GM19193 (cell line): ENCODE measurements around the gene MTCL3.

Source experiments
- POLR2A ChIP-seq: IDR thresholded peaks from 4 replicates; pipeline ENCODE4 v1.6.1; 2011; ENCODE audit not compliant: insufficient read depth, insufficient read length; ENCODE audit errors: extremely low read depth

MTCL3 gene

DNA sequence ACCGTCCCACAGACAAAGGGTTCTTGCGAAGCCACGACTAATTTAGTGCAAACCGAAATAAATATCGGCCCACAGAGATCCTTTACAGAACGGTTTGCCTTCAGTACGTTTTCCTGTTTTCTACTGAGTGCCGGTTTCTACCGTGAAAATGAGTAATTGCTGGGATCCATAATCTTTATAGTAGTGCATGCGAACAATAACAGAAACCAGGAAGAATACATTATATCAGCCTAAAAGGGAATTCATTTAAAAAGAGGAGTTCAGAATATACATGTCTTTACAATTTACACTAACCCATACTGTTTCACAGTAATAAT is 292 bp upstream of the MTCL3 start:
- no peak for TF ChIP-seq POLR2A

GRCh38 chr6:127518191-127518709 is 885 bp downstream of the MTCL3 start:
- no peak for TF ChIP-seq POLR2A

DNA sequence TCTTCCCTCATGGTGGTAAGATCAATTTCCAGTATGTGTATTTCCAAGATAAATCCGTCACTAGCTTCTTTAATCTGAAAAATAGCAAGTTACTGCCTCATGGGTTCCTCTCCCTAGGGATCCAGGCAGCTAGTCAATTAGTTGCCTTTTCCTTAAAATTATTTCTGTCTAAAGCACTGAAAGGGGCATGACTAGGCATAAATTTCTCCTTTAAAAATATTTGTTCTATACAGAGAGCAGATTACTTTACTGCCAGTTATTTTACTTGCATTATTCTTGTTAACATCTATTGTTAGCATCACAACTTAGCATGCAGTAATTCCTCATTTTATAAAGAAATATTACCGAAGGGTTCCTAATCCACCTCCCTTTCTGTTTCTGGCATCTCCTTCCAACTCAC is 1.4 kb downstream of the MTCL3 start:
- TF ChIP-seq POLR2A: no peak

DNA sequence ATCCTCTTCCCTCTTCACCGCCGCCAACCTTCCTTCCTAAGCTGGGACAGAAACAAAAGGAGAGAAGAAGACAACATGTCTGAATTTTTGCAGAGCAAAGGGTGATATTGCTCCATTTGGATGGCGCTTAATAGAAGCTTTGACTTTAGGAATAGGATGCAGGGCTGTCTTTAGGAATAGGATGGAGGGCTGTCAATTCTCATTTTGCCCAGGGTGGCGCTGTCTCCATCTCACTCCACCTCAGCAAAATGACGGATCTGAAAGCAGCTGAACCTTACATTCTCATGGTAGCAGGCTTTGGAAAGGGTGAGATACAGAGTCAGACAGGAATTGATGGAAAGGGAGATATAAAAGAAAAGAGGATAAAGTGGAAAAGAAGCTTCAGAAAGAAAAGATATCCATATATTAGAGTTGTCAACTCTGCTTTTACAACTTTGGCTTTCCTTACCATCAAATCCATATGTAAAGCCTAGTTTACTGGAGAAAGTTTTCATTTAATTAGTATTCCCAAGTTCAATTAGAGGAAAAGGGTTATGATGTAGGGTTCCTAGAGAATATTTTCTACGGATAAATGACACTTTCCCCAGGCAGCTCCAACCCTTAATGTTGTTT is 2.4 kb downstream of the MTCL3 start:
- no peak for TF ChIP-seq POLR2A

- peak; percentile 5 for TF ChIP-seq POLR2A
Observed at GRCh38 chr6:127515794-127516661, 3.1 kb downstream of the MTCL3 start.

DNA sequence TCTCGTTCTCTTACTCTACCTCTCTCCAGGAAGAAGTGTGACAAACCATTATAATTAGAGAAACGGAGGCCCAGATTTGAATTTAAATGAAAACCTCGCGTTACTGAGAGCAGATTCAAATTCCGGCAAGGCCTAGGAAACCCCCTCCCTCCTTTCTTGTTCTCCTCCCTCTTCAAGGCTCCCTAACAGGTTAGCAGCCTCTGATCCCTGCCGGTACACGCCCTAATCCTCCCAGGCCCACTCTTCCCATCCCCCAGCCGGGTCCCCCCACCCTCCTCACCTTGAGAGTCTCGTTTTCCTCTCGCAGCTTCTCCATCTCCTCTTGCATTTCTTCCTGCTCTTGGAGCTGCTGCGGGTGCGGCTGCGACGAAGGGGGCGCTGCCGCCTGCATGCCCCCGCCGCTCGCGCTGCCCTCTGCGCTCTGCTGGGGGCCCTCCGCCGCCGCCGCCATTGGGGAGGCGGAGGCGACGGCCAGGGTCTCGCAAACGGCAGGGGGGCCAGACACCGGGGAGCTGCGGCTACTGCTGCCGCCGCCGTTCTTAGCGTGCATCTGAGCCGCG is 3.8 kb downstream of the MTCL3 start:
- TF ChIP-seq POLR2A: no peak

DNA sequence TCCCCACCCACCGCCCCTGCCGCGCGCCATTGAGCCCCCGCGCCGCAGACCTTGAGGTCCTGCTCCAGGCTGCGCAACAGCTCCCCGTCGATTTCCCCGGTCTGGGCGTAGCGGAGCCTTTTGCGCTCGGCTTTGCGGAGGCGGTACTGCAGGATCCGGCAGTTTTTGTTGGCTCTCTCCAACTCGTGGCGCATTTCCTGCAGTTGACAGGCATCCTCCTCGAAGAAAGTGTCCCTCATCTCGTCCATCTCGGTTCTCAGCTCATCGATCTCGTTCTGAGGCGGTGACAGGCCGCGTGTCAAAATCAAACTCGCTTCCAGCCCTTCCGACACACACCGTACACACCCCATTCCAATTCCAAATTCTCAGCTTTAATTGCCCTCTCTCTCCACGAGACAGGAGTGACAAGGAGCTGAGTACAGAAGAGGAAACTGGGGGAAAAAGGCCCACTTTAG is 4.3 kb downstream of the MTCL3 start:
- TF ChIP-seq POLR2A: no peak

GRCh38 chr6:127514179-127514772 is 4.9 kb downstream of the MTCL3 start:
- no peak for TF ChIP-seq POLR2A

DNA sequence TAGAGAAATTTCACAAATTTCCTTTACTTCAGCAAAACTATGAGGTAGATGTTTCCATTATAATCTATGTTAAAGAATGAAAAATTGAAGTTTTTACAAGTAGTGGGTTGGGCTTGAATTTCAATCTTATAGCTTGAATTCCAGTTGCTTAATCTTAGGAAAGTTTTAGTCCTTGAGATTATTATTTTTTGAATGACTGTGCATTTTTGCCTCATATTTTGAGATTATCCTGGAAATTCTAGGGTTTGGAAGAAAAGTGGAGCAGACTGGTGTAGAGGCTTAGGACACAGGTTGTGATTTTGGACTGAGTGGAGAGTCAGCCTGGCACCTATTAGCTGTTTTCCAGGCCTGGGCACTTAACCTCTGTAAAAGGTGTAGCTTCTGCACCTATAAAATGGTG is 5.7 kb downstream of the MTCL3 start:
- no peak for TF ChIP-seq POLR2A

GRCh38 chr6:127510876-127511275 is 8.3 kb downstream of the MTCL3 start:
- TF ChIP-seq POLR2A: no peak

DNA sequence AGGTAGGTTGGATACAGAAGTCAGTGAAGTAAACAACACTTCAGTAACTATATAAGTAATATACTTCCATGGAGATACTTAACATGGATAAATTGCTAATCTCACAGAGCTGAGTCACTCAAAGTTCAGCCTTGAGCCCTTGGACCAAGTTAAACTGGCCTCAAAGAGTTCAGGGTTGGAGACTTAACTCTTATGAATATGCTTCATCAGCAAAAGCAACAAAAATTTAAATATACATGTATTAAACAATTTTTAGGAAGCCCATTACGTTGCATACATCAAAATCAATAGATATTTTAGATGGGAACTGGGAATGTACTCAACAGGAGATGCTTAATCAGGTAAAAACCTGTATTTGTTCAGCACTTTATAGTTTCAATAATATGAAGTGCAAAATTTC is 12.2 kb downstream of the MTCL3 start:
- no peak for TF ChIP-seq POLR2A

GRCh38 chr6:127503022-127503421 is 16.1 kb downstream of the MTCL3 start:
- TF ChIP-seq POLR2A: no peak

DNA sequence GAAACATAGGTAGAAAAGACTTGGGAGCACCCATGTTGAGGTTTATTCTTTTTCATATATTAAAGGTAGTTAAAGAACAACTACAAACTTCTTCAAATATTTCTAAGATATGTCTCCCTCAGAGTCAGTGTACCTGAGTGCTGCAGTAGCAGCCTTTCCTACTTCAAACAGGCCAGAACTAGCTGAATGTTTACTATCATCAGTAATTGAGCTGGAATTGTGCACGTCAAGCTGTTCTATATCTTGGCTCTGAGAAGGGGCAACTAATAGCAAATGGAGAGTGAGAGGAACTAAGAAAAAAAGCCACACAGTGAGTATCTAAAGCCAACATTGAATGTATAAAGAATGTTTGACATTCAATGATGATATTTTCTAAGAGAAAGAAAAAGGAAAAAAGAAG is 21.7 kb downstream of the MTCL3 start:
- no peak for TF ChIP-seq POLR2A

DNA sequence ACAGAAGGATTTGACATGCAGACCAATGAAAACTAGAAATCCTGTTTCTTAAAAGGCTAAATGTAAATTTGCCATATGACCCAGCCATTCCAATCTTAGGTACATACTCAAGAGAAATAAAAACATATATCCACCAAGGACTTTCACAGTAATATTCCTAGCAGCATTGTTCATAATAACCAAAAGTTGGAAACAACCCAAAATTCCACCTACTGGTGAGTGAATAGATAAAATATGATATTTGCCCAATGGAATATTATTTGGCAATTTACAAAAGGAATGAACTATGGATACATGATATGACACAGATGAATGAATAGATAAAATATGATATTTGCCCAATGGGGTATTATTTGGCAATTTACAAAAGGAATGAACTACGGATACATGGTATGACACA is 22.7 kb downstream of the MTCL3 start:
- no peak for TF ChIP-seq POLR2A

GRCh38 chr6:127494240-127494767 is 24.8 kb downstream of the MTCL3 start:
- no peak for TF ChIP-seq POLR2A
